Activated CD4-positive, alpha-beta memory T cell treated with anti-CD3 and anti-CD28 coated beads for 36 hours (primary cell): Measurements from ENCODE around the gene MDM1. TPM values are rescaled to one million over a fixed set of nuclear protein-coding genes. Genes with fewer than 3 reads are reported as not detected.

ENCODE experiments used
- CTCF ChIA-PET: fragments of 350-600 bp; sonication (Branson Sonifier 250); formaldehyde crosslinking; loops from one replicate; lab custom pipeline; 2021; ENCODE audit warnings: antibody characterized with exemption, inconsistent platforms; lab: Charles Lee
- POLR2A ChIA-PET: fragments of 350-600 bp; sonication (Branson Sonifier 250); formaldehyde crosslinking; loops from one replicate; lab custom pipeline; 2021; ENCODE audit warnings: antibody characterized with exemption; lab: Charles Lee
- DNase-seq: peaks from one replicate; pipeline ENCODE4 v3.0.0-alpha.2; 2020
- H3K27ac Mint-ChIP-seq: one replicate; pipeline ENCODE4 v1.8.0; 2021; ENCODE audit warnings: mixed read lengths
- H3K27me3 Mint-ChIP-seq: one replicate; pipeline ENCODE4 v1.8.0; 2021; ENCODE audit warnings: mixed read lengths
- H3K36me3 Mint-ChIP-seq: one replicate; pipeline ENCODE4 v1.8.0; 2021; ENCODE audit warnings: mixed read lengths
- H3K4me1 Mint-ChIP-seq: one replicate; pipeline ENCODE4 v1.8.0; 2021; ENCODE audit warnings: low read depth, mixed read lengths
- H3K4me3 Mint-ChIP-seq: one replicate; pipeline ENCODE4 v1.8.0; 2021; ENCODE audit warnings: mild to moderate bottlenecking, mixed read lengths
- H3K9me3 Mint-ChIP-seq: one replicate; pipeline ENCODE4 v1.8.0; 2021; ENCODE audit warnings: mixed read lengths
- intact Hi-C: fragments of 100-400 bp; cut with micrococcal nuclease; formaldehyde crosslinking; loops from one replicate; pipeline ENCODE4 v1.15.1; 2023
- total RNA-seq, 2 experiments: library from RNA; stranded (reverse); gene quantifications; one replicate each; pipeline ENCODE4 v1.2.3, GENCODE V29; 2021

Gene MDM1
- total RNA-seq, 2 experiments from 2014 or later, result 13.8 to 15.6 TPM

DNA sequence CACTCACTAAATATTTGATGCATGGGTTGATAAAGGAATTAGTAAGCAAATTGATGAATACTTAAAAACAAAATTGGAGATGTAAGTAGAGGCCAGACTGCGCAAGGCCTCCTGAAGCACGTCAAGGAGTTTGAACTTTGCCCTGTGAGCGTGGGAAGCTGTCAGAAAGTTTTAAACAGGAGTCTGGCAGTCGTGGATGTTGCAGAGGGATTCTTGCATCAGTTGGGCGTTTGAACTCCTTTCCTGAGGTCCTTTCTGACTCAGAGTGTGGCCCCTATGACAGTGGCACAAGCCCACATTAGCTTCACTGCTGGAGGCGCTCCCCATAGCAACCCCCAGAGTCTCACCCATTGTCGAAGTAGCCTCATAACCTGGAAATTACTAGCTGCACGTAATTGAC lies 60.8 kb downstream of the MDM1 start:
- ChIA-PET POLR2A (no interaction called here), CTCF (no interaction called here)
- H3K4me3 Mint-ChIP-seq, result no peak overlapping the region
- DNase-seq, result no peak
- no peak overlapping the region for H3K27ac Mint-ChIP-seq
- no peaks in the 10 kb centered on the region for H3K36me3 Mint-ChIP-seq
- peaks cover 29% of the 10 kb centered on the region for H3K27me3 Mint-ChIP-seq
- intact Hi-C loops, result no loop called here
- H3K9me3 Mint-ChIP-seq, result no peaks in the 10 kb centered on the region
- H3K4me1 Mint-ChIP-seq, result peaks cover 12% of the 10 kb centered on the region

DNA sequence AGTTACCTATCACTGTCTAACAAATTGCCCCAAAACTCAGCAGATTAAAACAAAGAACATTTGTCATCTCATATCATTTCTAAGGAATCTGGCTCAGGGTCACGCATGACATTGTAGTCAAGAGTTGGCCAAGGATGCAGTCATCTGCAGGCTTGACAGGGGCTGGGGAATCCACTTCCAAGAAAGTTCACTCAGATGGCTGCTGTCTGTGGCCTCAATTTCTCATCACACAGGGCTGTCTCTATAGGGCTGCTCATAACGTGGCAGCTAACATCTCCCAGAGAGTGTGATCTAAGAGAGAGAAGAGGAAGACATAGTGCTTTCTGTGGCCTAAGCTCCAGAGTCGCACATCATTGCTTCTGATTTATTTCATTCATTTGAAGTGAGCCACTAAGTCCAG lies 61.8 kb downstream of the MDM1 start:
- intact Hi-C loops, result no loop called here
- H3K9me3 Mint-ChIP-seq, result no peaks in the 10 kb centered on the region
- peaks cover 12% of the 10 kb centered on the region for H3K4me1 Mint-ChIP-seq
- no peak overlapping the region for H3K4me3 Mint-ChIP-seq
- POLR2A ChIA-PET, result no interaction called here
- H3K36me3 Mint-ChIP-seq, result no peaks in the 10 kb centered on the region
- CTCF ChIA-PET, result no interaction called here
- no peak for DNase-seq
- peaks cover 25% of the 10 kb centered on the region for H3K27me3 Mint-ChIP-seq
- H3K27ac Mint-ChIP-seq, result no peak overlapping the region

DNA sequence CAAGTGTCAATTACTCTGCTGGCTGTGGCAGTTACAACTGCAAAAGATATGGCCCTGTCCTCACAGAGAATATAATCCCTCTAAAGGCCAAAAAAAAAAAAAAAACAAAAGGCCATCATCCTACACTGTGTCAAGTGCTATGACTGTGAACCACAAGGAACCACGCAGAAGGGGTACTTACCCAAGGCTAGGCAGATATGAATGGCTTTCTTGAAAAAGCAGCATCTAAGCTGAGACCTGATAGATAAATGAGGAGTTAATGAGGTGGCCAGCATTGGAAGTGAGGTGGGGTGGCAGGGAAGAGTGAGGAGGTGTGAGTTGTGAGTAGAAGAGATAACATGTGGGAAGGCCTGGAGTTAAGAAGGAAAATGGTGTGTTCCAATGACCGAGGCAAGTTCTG lies 62.4 kb downstream of the MDM1 start:
- DNase-seq, result no peak
- Mint-ChIP-seq H3K36me3 (no peaks in the 10 kb centered on the region), H3K9me3 (no peaks in the 10 kb centered on the region), H3K27me3 (peaks cover 29% of the 10 kb centered on the region), H3K27ac (no peak overlapping the region), H3K4me3 (no peak overlapping the region), H3K4me1 (peaks cover 16% of the 10 kb centered on the region)
- POLR2A ChIA-PET, result no interaction called here
- CTCF ChIA-PET, result no interaction called here
- intact Hi-C loops, result no loop called here

DNA sequence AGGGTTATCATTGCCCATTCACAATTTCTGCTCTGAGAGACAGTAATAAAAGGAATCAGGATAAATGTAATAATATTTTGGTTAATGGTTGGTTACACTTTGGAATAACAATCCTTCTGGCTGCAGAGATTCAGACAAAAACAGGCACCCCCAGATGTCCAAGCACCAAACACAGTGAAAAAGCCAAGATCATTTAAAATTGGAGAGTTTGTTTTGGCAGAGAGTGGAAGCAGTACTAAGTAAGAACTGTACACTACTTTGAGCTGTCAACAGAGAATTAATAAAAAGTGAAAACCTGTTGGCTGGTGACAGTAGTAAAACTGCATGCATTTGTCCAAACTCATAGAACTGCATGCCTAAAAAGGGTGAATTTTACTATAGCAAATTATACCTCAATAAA lies 63.2 kb downstream of the MDM1 start:
- Mint-ChIP-seq H3K27ac (no peak overlapping the region), H3K36me3 (no peaks in the 10 kb centered on the region), H3K4me1 (peaks cover 22% of the 10 kb centered on the region), H3K4me3 (no peak overlapping the region), H3K27me3 (peaks cover 36% of the 10 kb centered on the region), H3K9me3 (no peaks in the 10 kb centered on the region)
- POLR2A ChIA-PET, result no interaction called here
- intact Hi-C loops, result no loop called here
- CTCF ChIA-PET, result no interaction called here
- no peak for DNase-seq

DNA sequence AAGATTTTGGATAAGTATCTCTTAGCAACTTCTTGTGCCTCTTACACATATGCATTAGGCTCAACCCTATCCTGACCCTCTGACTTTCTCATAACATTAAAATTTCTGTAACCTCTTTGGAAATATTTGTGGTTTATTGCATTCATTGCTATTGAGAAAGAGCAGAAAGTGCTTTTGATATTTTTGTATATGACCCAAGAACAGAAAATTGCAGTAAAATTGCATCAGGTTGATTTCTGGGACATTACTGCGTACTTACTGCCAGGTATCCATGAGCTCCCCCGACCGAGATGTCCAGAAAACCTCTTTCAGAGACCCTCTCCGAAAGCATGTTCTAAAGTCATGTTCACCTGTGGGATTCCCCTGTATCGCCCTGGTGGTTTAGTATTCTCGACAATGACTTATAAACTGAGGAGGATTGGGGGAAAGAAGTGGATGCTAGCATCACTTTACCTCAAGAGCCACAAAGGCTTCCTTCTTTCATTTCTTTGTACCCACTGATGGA lies 64.2 kb downstream of the MDM1 start:
- intact Hi-C loops, result no loop called here
- H3K4me1 Mint-ChIP-seq, result peaks cover 22% of the 10 kb centered on the region
- no peaks in the 10 kb centered on the region for H3K9me3 Mint-ChIP-seq
- ChIA-PET CTCF (no interaction called here), POLR2A (interaction anchor here (0.8 kb wide), 1 partner anchor 23 kb away, joined by 5 read pairs; no protein-coding TSS in a partner anchor)
- no peak overlapping the region for H3K27ac Mint-ChIP-seq
- H3K36me3 Mint-ChIP-seq, result no peaks in the 10 kb centered on the region
- no peak for DNase-seq
- H3K27me3 Mint-ChIP-seq, result peaks cover 44% of the 10 kb centered on the region
- no peak overlapping the region for H3K4me3 Mint-ChIP-seq

DNA sequence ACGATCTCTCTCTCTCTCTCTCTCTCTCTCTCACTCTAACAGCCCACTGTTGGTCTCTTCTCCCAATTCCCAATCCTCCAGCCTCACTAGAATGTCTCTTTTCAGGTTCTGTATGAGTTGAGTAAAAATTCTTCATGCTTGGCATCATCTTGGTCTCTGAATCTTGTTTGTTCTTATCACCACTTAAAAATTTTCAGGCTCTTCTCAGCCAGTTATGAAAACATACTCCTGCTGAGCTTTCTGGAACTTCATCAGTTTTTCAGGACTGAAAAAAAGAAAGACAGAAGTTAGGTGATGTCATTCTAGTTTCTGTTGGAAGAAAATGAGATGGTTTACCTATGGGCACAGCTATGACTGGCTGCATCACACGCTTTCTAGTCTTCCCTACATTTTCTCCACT lies 67.3 kb downstream of the MDM1 start:
- peaks cover 41% of the 10 kb centered on the region for H3K27me3 Mint-ChIP-seq
- no peak for DNase-seq
- H3K27ac Mint-ChIP-seq, result no peak overlapping the region
- no peaks in the 10 kb centered on the region for H3K36me3 Mint-ChIP-seq
- ChIA-PET POLR2A (no interaction called here), CTCF (no interaction called here)
- no peaks in the 10 kb centered on the region for H3K9me3 Mint-ChIP-seq
- intact Hi-C loops, result no loop called here
- no peak overlapping the region for H3K4me3 Mint-ChIP-seq
- peaks cover 38% of the 10 kb centered on the region for H3K4me1 Mint-ChIP-seq

DNA sequence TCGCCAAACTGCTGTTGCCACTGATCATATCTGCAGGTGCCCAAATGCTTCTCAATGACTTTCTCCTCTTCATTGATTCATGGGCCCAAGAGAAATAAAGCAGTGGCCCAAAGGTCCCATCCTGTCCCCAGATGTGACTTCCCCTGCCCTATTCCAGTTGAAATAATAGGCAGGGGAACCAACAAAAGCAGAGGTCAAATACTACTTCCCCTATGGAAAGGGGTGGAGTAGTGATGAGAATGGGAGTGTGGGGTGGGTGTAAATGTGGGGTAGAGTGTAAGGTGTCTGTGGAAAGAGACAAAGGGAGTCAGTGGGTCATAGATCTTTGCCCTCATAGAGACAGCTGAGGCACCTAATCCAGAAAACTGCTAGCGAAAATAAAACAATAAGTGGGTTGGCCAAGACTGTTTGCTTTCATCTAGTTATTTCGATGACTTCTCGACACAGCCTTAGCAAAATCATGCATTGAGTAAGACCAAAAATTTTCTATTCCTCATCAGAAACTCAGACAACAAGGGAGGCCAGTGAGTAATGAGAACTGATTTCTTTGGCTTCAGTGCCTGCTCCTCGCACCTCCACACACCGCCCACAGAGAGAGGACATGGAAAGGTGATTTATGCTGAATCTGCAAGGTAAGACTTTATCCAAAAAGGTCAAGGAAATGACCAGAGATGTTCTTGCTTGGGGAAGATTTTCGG lies 67.9 kb downstream of the MDM1 start:
- H3K4me3 Mint-ChIP-seq, result no peak overlapping the region
- peaks cover 43% of the 10 kb centered on the region for H3K4me1 Mint-ChIP-seq
- no peak overlapping the region for H3K27ac Mint-ChIP-seq
- ChIA-PET CTCF (no interaction called here), POLR2A (no interaction called here)
- H3K36me3 Mint-ChIP-seq, result no peaks in the 10 kb centered on the region
- intact Hi-C loops, result no loop called here
- no peaks in the 10 kb centered on the region for H3K9me3 Mint-ChIP-seq
- DNase-seq, result no peak
- peaks cover 36% of the 10 kb centered on the region for H3K27me3 Mint-ChIP-seq

DNA sequence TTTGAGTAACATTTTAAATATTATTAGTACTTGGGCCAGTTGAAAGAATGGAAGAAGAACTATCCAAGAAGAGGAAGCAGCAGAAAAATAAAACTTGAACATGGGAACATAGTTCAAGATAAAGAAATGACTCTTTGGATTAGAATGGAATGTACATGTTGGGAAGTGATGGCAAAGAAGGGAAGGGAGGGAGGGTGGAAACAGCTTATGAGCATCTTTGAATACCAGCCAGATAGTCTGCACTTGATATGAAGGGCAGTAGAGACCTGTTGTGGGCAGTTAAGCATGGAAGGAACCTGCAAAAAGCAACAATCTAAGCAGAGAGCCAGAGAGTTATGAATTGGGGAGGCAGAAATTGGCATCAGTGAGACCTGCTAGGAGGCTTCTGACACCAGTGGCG lies 68.8 kb downstream of the MDM1 start:
- intact Hi-C loops, result no loop called here
- Mint-ChIP-seq H3K9me3 (no peaks in the 10 kb centered on the region), H3K27me3 (peaks cover 32% of the 10 kb centered on the region), H3K36me3 (no peaks in the 10 kb centered on the region), H3K4me1 (peaks cover 43% of the 10 kb centered on the region), H3K27ac (no peak overlapping the region), H3K4me3 (no peak overlapping the region)
- POLR2A ChIA-PET, result no interaction called here
- no peak for DNase-seq
- CTCF ChIA-PET, result no interaction called here

DNA sequence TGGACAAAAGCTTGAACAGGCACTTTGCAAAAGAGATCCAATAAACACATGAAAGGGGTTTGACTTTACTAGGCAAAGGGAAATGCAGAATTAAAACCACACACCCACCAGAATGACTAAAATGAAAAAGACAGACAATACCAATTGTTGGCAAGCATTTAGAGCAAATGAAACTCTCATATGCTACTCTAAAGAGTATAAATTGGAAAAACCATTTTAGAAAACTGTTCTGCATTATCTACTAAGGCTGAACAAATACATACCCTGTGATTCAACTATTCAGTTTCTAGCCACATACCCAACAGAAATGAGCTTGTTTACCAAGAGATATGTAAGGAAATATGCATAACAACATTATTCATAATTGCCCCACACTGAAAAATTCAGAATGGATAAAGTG lies 70.3 kb downstream of the MDM1 start:
- Mint-ChIP-seq H3K27me3 (peaks cover 42% of the 10 kb centered on the region), H3K36me3 (no peaks in the 10 kb centered on the region), H3K9me3 (no peaks in the 10 kb centered on the region), H3K27ac (no peak overlapping the region), H3K4me3 (no peak overlapping the region), H3K4me1 (peaks cover 36% of the 10 kb centered on the region)
- intact Hi-C loops, result no loop called here
- DNase-seq, result no peak
- POLR2A ChIA-PET, result interaction anchor here (1.0 kb wide), 1 partner anchor 28 kb away, joined by 4 read pairs; no protein-coding TSS in a partner anchor
- CTCF ChIA-PET, result interaction anchor here (1.1 to 1.6 kb wide), 2 partner anchors 16 to 221 kb away, joined by 4 to 6 read pairs; no protein-coding TSS in a partner anchor

DNA sequence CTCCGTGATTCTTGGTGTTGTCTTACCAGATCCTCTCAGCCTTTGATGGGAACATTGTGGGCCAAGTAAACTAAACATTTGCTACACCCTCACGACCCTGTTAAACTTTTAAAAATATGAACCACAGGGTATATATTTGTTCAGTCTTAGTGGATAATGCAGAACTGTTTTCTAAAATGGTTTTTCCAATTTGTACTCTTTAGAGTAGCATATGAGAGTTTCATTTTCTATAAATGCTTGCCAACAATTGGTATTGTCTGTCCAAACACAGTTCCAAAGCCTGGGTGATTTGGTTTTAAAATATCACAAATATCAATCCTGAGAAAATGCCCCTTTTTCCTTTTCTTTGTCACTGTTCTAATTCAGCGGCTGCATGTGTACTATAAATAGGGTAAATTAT lies 72.0 kb downstream of the MDM1 start:
- Mint-ChIP-seq H3K9me3 (no peaks in the 10 kb centered on the region), H3K4me1 (peaks cover 34% of the 10 kb centered on the region), H3K27me3 (peaks cover 39% of the 10 kb centered on the region), H3K4me3 (no peak overlapping the region), H3K36me3 (no peaks in the 10 kb centered on the region), H3K27ac (no peak overlapping the region)
- POLR2A ChIA-PET, result no interaction called here
- intact Hi-C loops, result no loop called here
- no peak for DNase-seq
- CTCF ChIA-PET, result interaction anchor here (1.4 kb wide), 1 partner anchor 57 kb away, joined by 5 read pairs; no protein-coding TSS in a partner anchor

DNA sequence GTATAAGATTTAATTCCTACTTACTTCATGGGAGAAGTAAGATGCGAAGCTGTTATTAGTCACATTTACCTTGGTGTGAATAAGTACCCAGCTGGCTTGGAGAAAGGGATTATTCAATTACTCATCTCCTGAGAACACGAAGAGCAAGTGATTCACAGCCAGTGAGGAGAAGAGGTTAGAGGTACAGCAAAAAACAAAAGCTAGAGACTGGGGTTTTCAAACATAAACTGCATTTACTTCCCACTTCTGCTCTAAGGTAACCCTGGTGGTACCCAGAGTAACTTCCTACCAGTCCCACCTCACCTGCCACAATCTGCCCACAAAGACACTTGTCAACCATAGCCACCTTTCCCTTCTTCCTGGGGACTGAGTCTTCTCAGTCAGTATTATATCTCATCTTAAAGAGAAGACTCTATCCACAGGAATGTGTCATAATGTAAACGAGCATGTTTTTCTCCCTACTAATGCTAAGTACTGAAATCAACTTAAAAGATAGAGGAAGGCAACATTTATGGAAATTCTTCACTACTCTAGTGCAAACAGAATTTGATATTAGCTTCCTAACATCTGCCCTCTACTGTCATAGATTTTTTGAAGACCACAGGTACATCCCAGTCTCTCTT lies 72.7 kb downstream of the MDM1 start:
- Mint-ChIP-seq H3K4me3 (no peak overlapping the region), H3K9me3 (no peaks in the 10 kb centered on the region), H3K36me3 (no peaks in the 10 kb centered on the region), H3K4me1 (peaks cover 27% of the 10 kb centered on the region), H3K27me3 (peaks cover 37% of the 10 kb centered on the region), H3K27ac (peak overlapping the region; percentile 24)
- ChIA-PET POLR2A (interaction anchor here (1.0 to 1.1 kb wide), 3 partner anchors 18 to 32 kb away, joined by 3 read pairs; no protein-coding TSS in a partner anchor), CTCF (interaction anchor here (1.0 to 1.4 kb wide), 5 partner anchors 20 to 219 kb away, joined by 3 to 5 read pairs (median 3); no protein-coding TSS in a partner anchor)
- intact Hi-C loops, result loop anchor here (1.0 to 2.0 kb wide), 4 partner anchors 18 to 47 kb away; no protein-coding TSS in a partner anchor
- peak; percentile 71 for DNase-seq

DNA sequence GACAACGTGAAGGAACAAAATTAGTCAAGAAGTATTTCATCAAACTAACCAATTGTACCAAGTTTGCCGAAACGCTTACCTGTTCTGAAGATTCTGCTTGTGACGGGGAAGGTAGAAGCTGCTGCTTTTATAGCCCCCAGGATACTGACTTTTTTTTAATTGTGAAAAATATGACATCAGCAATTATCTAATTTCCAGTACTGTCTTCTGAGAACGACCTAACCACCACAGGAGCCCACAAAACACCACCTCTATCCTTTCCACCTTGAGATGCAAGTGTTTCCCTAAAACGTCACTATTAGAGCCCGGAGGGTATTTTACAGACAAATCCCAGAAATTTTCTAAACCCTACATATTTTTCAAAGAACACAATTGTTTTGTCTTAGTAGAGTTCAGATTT lies 78.7 kb downstream of the MDM1 start, which contains the start of gene IL22:
TSS of gene IL22 (minus strand) at position 101 of the 400 bp plus-strand sequence. CDS start 156 bp downstream, outside the sequence.
- no peak for DNase-seq
- ChIA-PET POLR2A (interaction anchor here (1.2 kb wide), 1 partner anchor 23 kb away, joined by 3 read pairs; no protein-coding TSS in a partner anchor), CTCF (no interaction called here)
- H3K4me3 Mint-ChIP-seq, result no peak within 1 kb of the TSS
- H3K4me1 Mint-ChIP-seq, result peaks cover 2% of the 10 kb centered on the region
- no peaks in the 10 kb centered on the region for H3K9me3 Mint-ChIP-seq
- intact Hi-C loops, result no loop called here
- H3K27ac Mint-ChIP-seq, result no peak within 1 kb of the TSS
- H3K36me3 Mint-ChIP-seq, result no peaks in the 10 kb centered on the region
- H3K27me3 Mint-ChIP-seq, result peaks cover 41% of the 10 kb centered on the region
